ENCODE measurements around the gene TTYH1. TPM values are rescaled to one million over a fixed set of nuclear protein-coding genes. Genes with fewer than 3 reads are reported as not detected.

Gene TTYH1
- total RNA-seq, 1 donor from 2014 or later: 2.9 TPM

GRCh38 chr19:54425382-54425723 is 10.1 kb downstream of the TTYH1 start:
- no peaks in the 10 kb centered on the region for H3K36me3 Mint-ChIP-seq (ENCODE audit: unreplicated experiment)
- DNase-seq: no peak
- peaks cover 7% of the 10 kb centered on the region for H3K4me1 Mint-ChIP-seq (ENCODE audit: low read depth, unreplicated experiment)
- H3K27me3 Mint-ChIP-seq (ENCODE audit: unreplicated experiment): peaks cover 16% of the 10 kb centered on the region
- no peak overlapping the region for H3K4me3 Mint-ChIP-seq (ENCODE audit: unreplicated experiment)
- H3K27ac Mint-ChIP-seq (ENCODE audit: unreplicated experiment): no peak overlapping the region
- no peak for TF ChIP-seq CTCF (IDR thresholded peaks at IDR 0.05; ENCODE audit: partially characterized antibody, unreplicated experiment)
- peaks cover 7% of the 10 kb centered on the region for H3K9me3 Mint-ChIP-seq (ENCODE audit: unreplicated experiment)

- Mint-ChIP-seq H3K27me3 (ENCODE audit: unreplicated experiment) (peaks cover 16% of the 10 kb centered on the region), H3K36me3 (ENCODE audit: unreplicated experiment) (no peaks in the 10 kb centered on the region), H3K9me3 (ENCODE audit: unreplicated experiment) (peaks cover 7% of the 10 kb centered on the region), H3K4me1 (ENCODE audit: low read depth, unreplicated experiment) (peaks cover 8% of the 10 kb centered on the region), H3K4me3 (ENCODE audit: unreplicated experiment) (no peak overlapping the region), H3K27ac (ENCODE audit: unreplicated experiment) (no peak overlapping the region)
- DNase-seq: no peak
- no peak for TF ChIP-seq CTCF (IDR thresholded peaks at IDR 0.05; ENCODE audit: partially characterized antibody, unreplicated experiment)
Observed at GRCh38 chr19:54426291-54426931, 11.1 kb downstream of the TTYH1 start.

- peaks cover 18% of the 10 kb centered on the region for H3K27me3 Mint-ChIP-seq (ENCODE audit: unreplicated experiment)
- H3K36me3 Mint-ChIP-seq (ENCODE audit: unreplicated experiment): no peaks in the 10 kb centered on the region
Observed at GRCh38 chr19:54427586-54427985, 12.3 kb downstream of the TTYH1 start.

GRCh38 chr19:54428323-54429175 is 13.3 kb downstream of the TTYH1 start:
- Mint-ChIP-seq H3K27ac (ENCODE audit: unreplicated experiment) (no peak overlapping the region), H3K27me3 (ENCODE audit: unreplicated experiment) (peaks cover 15% of the 10 kb centered on the region)
- TF ChIP-seq CTCF (IDR thresholded peaks at IDR 0.05; ENCODE audit: partially characterized antibody, unreplicated experiment): no peak

More at GRCh38 chr19:54427586-54427985, 12.3 kb downstream of the TTYH1 start:
- no peak for DNase-seq
- Mint-ChIP-seq H3K4me3 (ENCODE audit: unreplicated experiment) (no peak overlapping the region), H3K27ac (ENCODE audit: unreplicated experiment) (no peak overlapping the region), H3K9me3 (ENCODE audit: unreplicated experiment) (peaks cover 12% of the 10 kb centered on the region), H3K4me1 (ENCODE audit: low read depth, unreplicated experiment) (peaks cover 5% of the 10 kb centered on the region)
- no peak for TF ChIP-seq CTCF (IDR thresholded peaks at IDR 0.05; ENCODE audit: partially characterized antibody, unreplicated experiment)

GRCh38 chr19:54429176-54429495 is 13.9 kb downstream of the TTYH1 start:
- Mint-ChIP-seq H3K4me3 (ENCODE audit: unreplicated experiment) (no peak overlapping the region), H3K27me3 (ENCODE audit: unreplicated experiment) (peaks cover 13% of the 10 kb centered on the region)
- TF ChIP-seq CTCF (IDR thresholded peaks at IDR 0.05; ENCODE audit: partially characterized antibody, unreplicated experiment): no peak

More at GRCh38 chr19:54428323-54429175, 13.3 kb downstream of the TTYH1 start:
- no peak for DNase-seq
- Mint-ChIP-seq H3K9me3 (ENCODE audit: unreplicated experiment) (peaks cover 10% of the 10 kb centered on the region), H3K4me3 (ENCODE audit: unreplicated experiment) (no peak overlapping the region), H3K36me3 (ENCODE audit: unreplicated experiment) (no peaks in the 10 kb centered on the region), H3K4me1 (ENCODE audit: low read depth, unreplicated experiment) (peaks cover 5% of the 10 kb centered on the region)

More at GRCh38 chr19:54429176-54429495, 13.9 kb downstream of the TTYH1 start:
- H3K9me3 Mint-ChIP-seq (ENCODE audit: unreplicated experiment): peaks cover 8% of the 10 kb centered on the region
- no peaks in the 10 kb centered on the region for H3K36me3 Mint-ChIP-seq (ENCODE audit: unreplicated experiment)
- peaks cover 5% of the 10 kb centered on the region for H3K4me1 Mint-ChIP-seq (ENCODE audit: low read depth, unreplicated experiment)
- H3K27ac Mint-ChIP-seq (ENCODE audit: unreplicated experiment): peak overlapping the region; percentile 48
- DNase-seq: no peak

Data from glutamatergic neuron (in vitro differentiated cells).